NCI-H2171 treated with DMSO at 0.1 percent for 48 hours (cell line): ENCODE results near the gene ATOH8.

Experiments used
- DNase-seq: peaks from one replicate; lab custom pipeline; 2025; lab: John Stamatoyannopoulos, UW

The ATOH8 gene

GRCh38 chr2:85770786-85771409 is 17.1 kb downstream of the ATOH8 start:
- DNase-seq, result no peak

GRCh38 chr2:85771486-85771885 is 17.7 kb downstream of the ATOH8 start:
- no peak for DNase-seq

- peak; percentile 99 for DNase-seq
Observed at GRCh38 chr2:85772019-85772745, 18.4 kb downstream of the ATOH8 start.

GRCh38 chr2:85772841-85773491 is 19.2 kb downstream of the ATOH8 start:
- peak; percentile 41 for DNase-seq

- DNase-seq, result no peak
Observed at GRCh38 chr2:85773692-85774091, 19.9 kb downstream of the ATOH8 start.

GRCh38 chr2:85774126-85774978 is 20.6 kb downstream of the ATOH8 start:
- no peak for DNase-seq

GRCh38 chr2:85775406-85776381 is 21.9 kb downstream of the ATOH8 start:
- DNase-seq, result no peak

- DNase-seq, result no peak
Observed at GRCh38 chr2:85776672-85777071, 22.9 kb downstream of the ATOH8 start.

GRCh38 chr2:85777441-85777861 is 23.7 kb downstream of the ATOH8 start:
- peak; percentile 25 for DNase-seq

GRCh38 chr2:85778646-85779379 is 25.0 kb downstream of the ATOH8 start:
- DNase-seq, result no peak

GRCh38 chr2:85779641-85780315 is 26.0 kb downstream of the ATOH8 start:
- DNase-seq, result no peak

- DNase-seq, result no peak
Observed at GRCh38 chr2:85780316-85781012, 26.7 kb downstream of the ATOH8 start.

- DNase-seq, result peak; percentile 27
Observed at GRCh38 chr2:85781013-85781332, 27.2 kb downstream of the ATOH8 start.

GRCh38 chr2:85783796-85784195 is 30.0 kb downstream of the ATOH8 start:
- DNase-seq, result no peak

- DNase-seq, result no peak
Observed at GRCh38 chr2:85784474-85784986, 30.7 kb downstream of the ATOH8 start.

GRCh38 chr2:85785027-85785822 is 31.4 kb downstream of the ATOH8 start:
- DNase-seq, result no peak

- DNase-seq, result no peak
Observed at GRCh38 chr2:85785871-85786270, 32.1 kb downstream of the ATOH8 start.

- DNase-seq, result no peak
Observed at GRCh38 chr2:85786444-85786843, 32.7 kb downstream of the ATOH8 start.
